ENCODE results near the gene UPF3B.

The UPF3B gene

GRCh38 chrX:119790977-119791436, 61.8 kb downstream of the UPF3B start:
- H3K9me2 ChIP-seq (ENCODE audit: low read depth, low read length) = no peaks in the 10 kb centered on the region
- H3K27me3 ChIP-seq (ENCODE audit: insufficient read depth, low read length) = no peaks in the 10 kb centered on the region
- peak overlapping the region; percentile 77 for H3K4me3 ChIP-seq (ENCODE audit: low read depth, low read length, poor library complexity, severe bottlenecking)
- no peaks in the 10 kb centered on the region for H3F3A ChIP-seq (ENCODE audit: insufficient read depth, low read length)
- H3K4me1 ChIP-seq (ENCODE audit: insufficient read depth, low read length, severe bottlenecking) = peaks cover 33% of the 10 kb centered on the region
- H3K27ac ChIP-seq (ENCODE audit: low read depth, low read length, poor library complexity, severe bottlenecking) = peak overlapping the region; percentile 94
- peaks cover 50% of the 10 kb centered on the region for H3K36me3 ChIP-seq (ENCODE audit: insufficient read depth, low read length)
- peak overlapping the region; percentile 100 for H3K4me2 ChIP-seq (ENCODE audit: low read length)
- no peak overlapping the region for H2AFZ ChIP-seq (ENCODE audit: low read length)
- H3K9me3 ChIP-seq (ENCODE audit: low read length) = no peaks in the 10 kb centered on the region
- H3K9ac ChIP-seq (ENCODE audit: low read length) = peak overlapping the region; percentile 82
- TF ChIP-seq CTCF (IDR thresholded peaks at IDR 0.05; ENCODE audit: low read length) (no peak; the same call in 1 of the 2 replicates), EZH2 (IDR thresholded peaks at IDR 0.05; ENCODE audit: borderline replicate concordance, low read length) (no peak)
- peaks cover 35% of the 10 kb centered on the region for H3K79me2 ChIP-seq (ENCODE audit: insufficient read depth, low read length)
- H4K20me1 ChIP-seq (ENCODE audit: insufficient read depth, low read length) = peaks cover 3% of the 10 kb centered on the region; the same call in 1 of the 2 replicates

GRCh38 chrX:119784747-119785446, 67.9 kb downstream of the UPF3B start:
- Histone ChIP-seq H4K20me1 (ENCODE audit: insufficient read depth, low read length) (no peaks in the 10 kb centered on the region), H3K9me3 (ENCODE audit: low read length) (no peaks in the 10 kb centered on the region), H3K36me3 (ENCODE audit: insufficient read depth, low read length) (peaks cover 81% of the 10 kb centered on the region), H3K79me2 (ENCODE audit: insufficient read depth, low read length) (peaks cover 20% of the 10 kb centered on the region), H3K4me1 (ENCODE audit: insufficient read depth, low read length, severe bottlenecking) (peaks cover 25% of the 10 kb centered on the region), H3K9ac (ENCODE audit: low read length) (no peak overlapping the region), H3F3A (ENCODE audit: insufficient read depth, low read length) (no peaks in the 10 kb centered on the region), H3K4me2 (ENCODE audit: low read length) (no peak overlapping the region), H2AFZ (ENCODE audit: low read length) (no peak overlapping the region), H3K9me2 (ENCODE audit: low read depth, low read length) (no peaks in the 10 kb centered on the region), H3K27ac (ENCODE audit: low read depth, low read length, poor library complexity, severe bottlenecking) (no peak overlapping the region), H3K4me3 (ENCODE audit: low read depth, low read length, poor library complexity, severe bottlenecking) (no peak overlapping the region), H3K27me3 (ENCODE audit: insufficient read depth, low read length) (no peaks in the 10 kb centered on the region)
- TF ChIP-seq EZH2 (IDR thresholded peaks at IDR 0.05; ENCODE audit: borderline replicate concordance, low read length) (no peak), CTCF (IDR thresholded peaks at IDR 0.05; ENCODE audit: low read length) (peak; percentile 60)
